ENCODE measurements around the gene CIDEA. TPM values are rescaled to one million over a fixed set of nuclear protein-coding genes. Genes with fewer than 3 reads are reported as not detected.

The CIDEA gene
- total and polyA plus RNA-seq, 8 donors: 0.15 to 0.44 TPM; not detected in 6

GRCh38 chr18:12276736-12277554, 22.8 kb downstream of the CIDEA start:
- Histone ChIP-seq H3K9me3 (no peaks in the 10 kb centered on the region), H3K36me3 (no peaks in the 10 kb centered on the region), H3K27ac (peak overlapping the region in 4 of 5 donors; percentile 14 to 96 (median 84)), H3K4me3 (no peak overlapping the region), H3K4me1 (peaks cover 5 to 25% (median 15%) of the 10 kb centered on the region in 4 donors), H3K27me3 (no peaks in the 10 kb centered on the region)
- WGBS, 5 donors: 84 to 92% (median 88%) methylated on average over 20 to 26 of the region's 26 CpGs
- no peak for DNase-seq
- intact Hi-C loops (cut with DNase I; ENCODE audit: low total_unique reads): no loop called here
- no peak for TF ChIP-seq EP300 (IDR thresholded peaks at IDR 0.05)
- peak in 1 of 3 donors; percentile 14 for TF ChIP-seq POLR2AphosphoS5 (IDR thresholded peaks at IDR 0.05)
- no peak for TF ChIP-seq CTCF (IDR thresholded peaks at IDR 0.05)

- H3K36me3 ChIP-seq: no peaks in the 10 kb centered on the region
- peaks cover 5 to 25% (median 13%) of the 10 kb centered on the region in 4 donors for H3K4me1 ChIP-seq
- peak in 1 of 2 donors; percentile 49 for DNase-seq
- no peaks in the 10 kb centered on the region for H3K27me3 ChIP-seq
- H3K4me3 ChIP-seq: peak overlapping the region; percentile 18 to 45 (median 28)
- peak overlapping the region; percentile 64 to 96 (median 87) for H3K27ac ChIP-seq
- no peak for TF ChIP-seq POLR2AphosphoS5 (IDR thresholded peaks at IDR 0.05)
- TF ChIP-seq CTCF (IDR thresholded peaks at IDR 0.05): no peak
- TF ChIP-seq EP300 (IDR thresholded peaks at IDR 0.05): no peak
- no peak for TF ChIP-seq POLR2A (IDR thresholded peaks at IDR 0.05)
- intact Hi-C loops (cut with DNase I; ENCODE audit: low total_unique reads): no loop called here
- WGBS, 5 donors: 52 to 69% (median 57%) methylated on average over 7 of the region's 7 CpGs
- H3K9me3 ChIP-seq: no peaks in the 10 kb centered on the region
These were observed 24.1 kb downstream of the CIDEA start for GRCh38 chr18:12278215-12278671.

GRCh38 chr18:12278741-12279682, 24.9 kb downstream of the CIDEA start:
- intact Hi-C loops (cut with DNase I; ENCODE audit: low total_unique reads): no loop called here
- peak overlapping the region; percentile 18 to 45 (median 28) for H3K4me3 ChIP-seq
- H3K9me3 ChIP-seq: no peaks in the 10 kb centered on the region
- DNase-seq: peak; percentile 40 to 92
- H3K27me3 ChIP-seq: no peaks in the 10 kb centered on the region
- H3K36me3 ChIP-seq: no peaks in the 10 kb centered on the region
- H3K27ac ChIP-seq: peak overlapping the region; percentile 69 to 96 (median 87)
- peaks cover 5 to 25% (median 13%) of the 10 kb centered on the region in 4 donors for H3K4me1 ChIP-seq
- 44 to 48% (median 46%) methylated on average over 30 of the region's 30 CpGs for WGBS, 5 donors
- TF ChIP-seq EP300 (IDR thresholded peaks at IDR 0.05): peak; percentile 65
- no peak for TF ChIP-seq CTCF (IDR thresholded peaks at IDR 0.05)
- peak; percentile 81 to 89 (median 85) for TF ChIP-seq POLR2AphosphoS5 (IDR thresholded peaks at IDR 0.05)
- peak in 2 of 4 donors; percentile 17 to 51 for TF ChIP-seq POLR2A (IDR thresholded peaks at IDR 0.05)

All from stomach (tissue), 9 donors.